ENCODE measurements around the gene ZC3H4.

GRCh38 chr19:47132194-47132852, 18.7 kb upstream of the ZC3H4 start:
- no peak for TF ChIP-seq CEBPB (IDR thresholded peaks at IDR 0.05; ENCODE audit: low read depth, low read length)
- no peak for TF ChIP-seq POLR2A (IDR thresholded peaks at IDR 0.05; ENCODE audit: control extremely low read depth in 1 of 2, low read depth in 2 of 2, low read length in 2 of 2)
- no peak for TF ChIP-seq POLR2AphosphoS5 (IDR thresholded peaks at IDR 0.05; ENCODE audit: low read depth, low read length)
- TF ChIP-seq EGR1 (IDR thresholded peaks at IDR 0.05; ENCODE audit: borderline replicate concordance, low read depth, low read length) = no peak
- TF ChIP-seq YY1 (IDR thresholded peaks at IDR 0.05; ENCODE audit: low read depth, low read length) = no peak
- TF ChIP-seq, protein P1, sequence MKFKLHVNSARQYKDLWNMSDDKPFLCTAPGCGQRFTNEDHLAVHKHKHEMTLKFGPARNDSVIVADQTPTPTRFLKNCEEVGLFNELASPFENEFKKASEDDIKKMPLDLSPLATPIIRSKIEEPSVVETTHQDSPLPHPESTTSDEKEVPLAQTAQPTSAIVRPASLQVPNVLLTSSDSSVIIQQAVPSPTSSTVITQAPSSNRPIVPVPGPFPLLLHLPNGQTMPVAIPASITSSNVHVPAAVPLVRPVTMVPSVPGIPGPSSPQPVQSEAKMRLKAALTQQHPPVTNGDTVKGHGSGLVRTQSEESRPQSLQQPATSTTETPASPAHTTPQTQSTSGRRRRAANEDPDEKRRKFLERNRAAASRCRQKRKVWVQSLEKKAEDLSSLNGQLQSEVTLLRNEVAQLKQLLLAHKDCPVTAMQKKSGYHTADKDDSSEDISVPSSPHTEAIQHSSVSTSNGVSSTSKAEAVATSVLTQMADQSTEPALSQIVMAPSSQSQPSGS (IDR thresholded peaks at IDR 0.05; ENCODE audit: low read length) = no peak
- TF ChIP-seq JUND (IDR thresholded peaks at IDR 0.05; ENCODE audit: low read length) = no peak
- TF ChIP-seq, protein P2, sequence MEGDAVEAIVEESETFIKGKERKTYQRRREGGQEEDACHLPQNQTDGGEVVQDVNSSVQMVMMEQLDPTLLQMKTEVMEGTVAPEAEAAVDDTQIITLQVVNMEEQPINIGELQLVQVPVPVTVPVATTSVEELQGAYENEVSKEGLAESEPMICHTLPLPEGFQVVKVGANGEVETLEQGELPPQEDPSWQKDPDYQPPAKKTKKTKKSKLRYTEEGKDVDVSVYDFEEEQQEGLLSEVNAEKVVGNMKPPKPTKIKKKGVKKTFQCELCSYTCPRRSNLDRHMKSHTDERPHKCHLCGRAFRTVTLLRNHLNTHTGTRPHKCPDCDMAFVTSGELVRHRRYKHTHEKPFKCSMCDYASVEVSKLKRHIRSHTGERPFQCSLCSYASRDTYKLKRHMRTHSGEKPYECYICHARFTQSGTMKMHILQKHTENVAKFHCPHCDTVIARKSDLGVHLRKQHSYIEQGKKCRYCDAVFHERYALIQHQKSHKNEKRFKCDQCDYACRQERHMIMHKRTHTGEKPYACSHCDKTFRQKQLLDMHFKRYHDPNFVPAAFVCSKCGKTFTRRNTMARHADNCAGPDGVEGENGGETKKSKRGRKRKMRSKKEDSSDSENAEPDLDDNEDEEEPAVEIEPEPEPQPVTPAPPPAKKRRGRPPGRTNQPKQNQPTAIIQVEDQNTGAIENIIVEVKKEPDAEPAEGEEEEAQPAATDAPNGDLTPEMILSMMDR (IDR thresholded peaks at IDR 0.05; ENCODE audit: control extremely low read depth in 1 of 3, insufficient read depth in 1 of 3, low read depth in 1 of 3, low read length in 3 of 3) = no peak
- no peak for TF ChIP-seq EP300 (IDR thresholded peaks at IDR 0.05; ENCODE audit: borderline replicate concordance in 1 of 2, low read depth in 2 of 2, low read length in 2 of 2)
- no peak for TF ChIP-seq RBBP5 (IDR thresholded peaks at IDR 0.05; ENCODE audit: borderline replicate concordance, low read depth, low read length)
- TF ChIP-seq BRCA1 (IDR thresholded peaks at IDR 0.05; ENCODE audit: low read depth, low read length) = no peak
- TF ChIP-seq FOSL1 (IDR thresholded peaks at IDR 0.05; ENCODE audit: insufficient read depth, low read depth, low read length) = no peak
- no peak for TF ChIP-seq RFX5 (IDR thresholded peaks at IDR 0.05; ENCODE audit: borderline replicate concordance, low read depth, low read length)
